ENCODE data around the gene ZSWIM2. TPM values are rescaled to one million over a fixed set of nuclear protein-coding genes. Genes with fewer than 3 reads are reported as not detected.

ZSWIM2 gene
- total RNA-seq (2022; extraction: Qiagen RNA extraction; ENCODE audit: low read depth): not detected in 5 replicates

GRCh38 chr2:186848873-186849578, at the start of gene ZSWIM2:
ZSWIM2 (minus strand) TSS chr2:186849170; CDS start chr2:186849130, 40 bp downstream.

Other genes starting within 250 kb of the ZSWIM2 start
- 1.9 to 3.2 TPM (median 2.5 TPM) in 5 replicates for gene FAM171B, start 155.1 kb downstream of the ZSWIM2 start, total RNA-seq (2022; extraction: Qiagen RNA extraction; ENCODE audit: low read depth)

Measured in A549 treated with DMSO at 1 μM for 4 hours (cell line).